Central memory CD8-positive, alpha-beta T cell (primary cell): ENCODE measurements around the gene RNU6-1.

Experiments
- ATAC-seq: fragments of 150-1000 bp; cut with Tn5 transposase; replicated peaks from 2 replicates; pipeline ENCODE4 v1.10.0; 2022; ENCODE audit warnings: mild to moderate bottlenecking, moderate FRiP score, moderate number of reproducible peaks; ENCODE audit not compliant: poor library complexity, severe bottlenecking; ENCODE audit errors: extremely low read depth
- DNase-seq, 2 donors: peaks; one replicate each; pipeline ENCODE4 v3.0.0; 2021; ENCODE audit warnings: low spot score in 2 of 2
- H3K27ac Mint-ChIP-seq: one replicate; pipeline ENCODE4 v1.8.0; 2022; ENCODE audit warnings: low read depth, mild to moderate bottlenecking, moderate library complexity, mixed read lengths
- H3K27me3 Mint-ChIP-seq: one replicate; pipeline ENCODE4 v1.8.0; 2022; ENCODE audit warnings: mixed read lengths
- H3K36me3 Mint-ChIP-seq: one replicate; pipeline ENCODE4 v1.8.0; 2022; ENCODE audit warnings: mild to moderate bottlenecking, moderate library complexity, mixed read lengths; ENCODE audit not compliant: insufficient read depth
- H3K4me1 Mint-ChIP-seq: one replicate; pipeline ENCODE4 v1.8.0; 2022; ENCODE audit warnings: mixed read lengths
- H3K4me3 Mint-ChIP-seq: one replicate; pipeline ENCODE4 v1.8.0; 2022; ENCODE audit warnings: mild to moderate bottlenecking, moderate library complexity, mixed read lengths
- H3K9me3 Mint-ChIP-seq: one replicate; pipeline ENCODE4 v1.8.0; 2022; ENCODE audit warnings: mixed read lengths

Gene RNU6-1

DNA sequence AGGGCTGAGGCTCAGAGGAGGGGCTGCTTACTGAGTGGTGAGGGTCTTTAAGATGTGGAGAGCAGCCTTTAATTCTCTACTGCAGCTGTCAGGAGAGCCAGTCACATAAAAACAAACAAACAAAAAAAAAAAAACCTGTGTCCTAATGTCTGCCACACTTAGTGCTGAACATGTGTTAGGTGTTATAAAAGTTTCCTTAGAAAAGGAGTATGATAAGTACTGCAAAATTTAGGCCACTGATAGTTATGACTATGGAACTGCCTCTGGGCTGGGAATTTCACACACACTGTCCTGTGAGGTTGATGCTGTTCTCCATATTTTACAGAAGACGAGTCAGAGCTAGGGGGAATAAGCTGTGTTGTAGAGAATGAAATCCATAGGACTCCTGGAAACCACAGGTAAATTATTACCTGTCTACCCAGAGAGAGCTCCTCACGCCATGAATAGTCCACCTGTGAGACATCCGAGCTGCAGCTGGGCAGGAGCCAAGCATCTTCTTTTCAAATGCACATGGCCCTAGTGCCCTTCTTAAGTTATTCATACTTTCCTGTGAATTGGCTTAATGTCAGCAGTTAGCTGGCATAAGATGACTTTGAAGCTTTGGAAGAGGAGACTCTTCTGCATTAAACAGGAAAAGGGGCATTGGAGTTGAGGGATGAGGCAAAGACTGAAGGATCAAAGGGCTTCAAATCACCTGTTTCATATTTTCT is 49.1 kb downstream of the RNU6-1 start:
- Mint-ChIP-seq H3K27ac (no peak overlapping the region), H3K4me1 (peaks cover 8% of the 10 kb centered on the region), H3K27me3 (no peaks in the 10 kb centered on the region), H3K36me3 (peaks cover 3% of the 10 kb centered on the region), H3K9me3 (no peaks in the 10 kb centered on the region), H3K4me3 (no peak overlapping the region)
- no peak for DNase-seq
- no peak for ATAC-seq
